Trophoblast cell (in vitro differentiated cells and primary cell): ENCODE measurements around the gene SPNS1. TPM values are rescaled to one million over a fixed set of nuclear protein-coding genes. Genes with fewer than 3 reads are reported as not detected.
A peak's percentile ranks its signal among the peaks of the same experiment; 100 is the strongest.
"Not testable (repeated sequence)": the region's sequence is repeated elsewhere in the genome, so short reads cannot be mapped to it uniquely, and the experiment has no call there.

Source experiments
- DNase-seq, 2 donors: peaks; one replicate each; pipeline ENCODE4 v3.0.0-alpha.2; 2016
- H2AFZ ChIP-seq: 2 replicates; pipeline ENCODE4 v1.6.1; 2013; ENCODE audit warnings: low read length, moderate library complexity, mild to moderate bottlenecking; ENCODE audit not compliant: insufficient read depth, poor library complexity
- H2AK5ac ChIP-seq: 2 replicates; pipeline ENCODE4 v1.6.1; 2013; ENCODE audit warnings: mild to moderate bottlenecking, low read length
- H2BK120ac ChIP-seq: 2 replicates; pipeline ENCODE4 v1.6.1; 2013; ENCODE audit warnings: low read length, mild to moderate bottlenecking, moderate library complexity; ENCODE audit not compliant: insufficient read depth, poor library complexity
- H2BK12ac ChIP-seq: 2 replicates; pipeline ENCODE4 v1.6.1; 2013; ENCODE audit warnings: mild to moderate bottlenecking, low read length, moderate library complexity
- H2BK5ac ChIP-seq: 2 replicates; pipeline ENCODE4 v1.6.1; 2013; ENCODE audit warnings: low read length, low read depth, moderate library complexity, mild to moderate bottlenecking; ENCODE audit not compliant: poor library complexity
- H3K14ac ChIP-seq: 2 replicates; pipeline ENCODE4 v1.6.1; 2013; ENCODE audit warnings: mild to moderate bottlenecking, low read length
- H3K18ac ChIP-seq: 2 replicates; pipeline ENCODE4 v1.6.1; 2013; ENCODE audit warnings: mild to moderate bottlenecking, low read length
- H3K23ac ChIP-seq: 2 replicates; pipeline ENCODE4 v1.6.1; 2013; ENCODE audit warnings: low read length
- H3K27ac ChIP-seq: 2 replicates; pipeline ENCODE4 v1.5.1; 2013; ENCODE audit warnings: low read depth, mild to moderate bottlenecking, inconsistent platforms, low read length, moderate library complexity
- H3K27me3 ChIP-seq: 2 replicates; pipeline ENCODE4 v1.6.1; 2013; ENCODE audit warnings: inconsistent platforms, mild to moderate bottlenecking, low read length, moderate library complexity; ENCODE audit not compliant: insufficient read depth
- H3K36me3 ChIP-seq, 2 experiments: 1 replicate in 1 of 2; 2 replicates in 1 of 2; pipeline ENCODE4 v1.6.1; 2013; ENCODE audit warnings: low read length in 2 of 2, mild to moderate bottlenecking in 2 of 2, moderate library complexity in 1 of 2; ENCODE audit not compliant: insufficient read depth in 2 of 2, control insufficient read depth in 1 of 2
- H3K4ac ChIP-seq: 2 replicates; pipeline ENCODE4 v1.6.1; 2013; ENCODE audit warnings: low read depth, mild to moderate bottlenecking, low read length, moderate library complexity
- H3K4me1 ChIP-seq, 2 experiments: 1 replicate in 1 of 2; 2 replicates in 1 of 2; pipeline ENCODE4 v1.6.1; 2013; ENCODE audit warnings: low read length in 2 of 2, mild to moderate bottlenecking in 2 of 2, moderate library complexity in 1 of 2; ENCODE audit not compliant: insufficient read depth in 2 of 2, control insufficient read depth in 1 of 2
- H3K4me2 ChIP-seq: 2 replicates; pipeline ENCODE4 v1.6.1; 2013; ENCODE audit warnings: inconsistent platforms, mild to moderate bottlenecking, low read length, moderate library complexity
- H3K4me3 ChIP-seq: 2 replicates; pipeline ENCODE4 v1.5.1; 2013; ENCODE audit warnings: mild to moderate bottlenecking, low read depth, low read length, inconsistent platforms
- H3K79me1 ChIP-seq: one replicate; pipeline ENCODE4 v1.6.1; 2013; ENCODE audit warnings: low read length
- H3K79me2 ChIP-seq: 2 replicates; pipeline ENCODE4 v1.6.1; 2013; ENCODE audit warnings: low read length, mild to moderate bottlenecking; ENCODE audit not compliant: control insufficient read depth, insufficient read depth, poor library complexity
- H3K9ac ChIP-seq: 2 replicates; pipeline ENCODE4 v1.6.1; 2013; ENCODE audit warnings: mild to moderate bottlenecking, low read length
- H3K9me3 ChIP-seq: 2 replicates; pipeline ENCODE4 v1.6.1; 2013; ENCODE audit warnings: low read depth, mild to moderate bottlenecking, control low read depth, inconsistent platforms, low read length; ENCODE audit not compliant: insufficient read depth
- H4K12ac ChIP-seq: 2 replicates; pipeline ENCODE4 v1.6.1; 2013; ENCODE audit warnings: low read depth, mild to moderate bottlenecking, low read length, moderate library complexity
- H4K8ac ChIP-seq: 2 replicates; pipeline ENCODE4 v1.6.1; 2013; ENCODE audit warnings: low read depth, mild to moderate bottlenecking, low read length, moderate library complexity
- H4K91ac ChIP-seq: one replicate; pipeline ENCODE4 v1.6.1; 2013; ENCODE audit warnings: low read depth, mild to moderate bottlenecking, low read length, moderate library complexity
- WGBS: extraction: QIAGEN DNeasy Blood & Tissue Kit; methylation state at CpG from one replicate; pipeline ENCODE4 v1.1.7; 2013; ENCODE audit warnings: missing lambda C conversion rate; ENCODE audit not compliant: insufficient read length, insufficient coverage; ENCODE audit errors: extremely low coverage; 5-methylcytosine and 5-hydroxymethylcytosine counted together
- polyA plus RNA-seq: library from polyadenylated mRNA; stranded (reverse); fragments of 200-250 nt; gene quantifications from 2 replicates; pipeline ENCODE4 v1.2.3, GENCODE V29; 2013

SPNS1 gene, protein sequence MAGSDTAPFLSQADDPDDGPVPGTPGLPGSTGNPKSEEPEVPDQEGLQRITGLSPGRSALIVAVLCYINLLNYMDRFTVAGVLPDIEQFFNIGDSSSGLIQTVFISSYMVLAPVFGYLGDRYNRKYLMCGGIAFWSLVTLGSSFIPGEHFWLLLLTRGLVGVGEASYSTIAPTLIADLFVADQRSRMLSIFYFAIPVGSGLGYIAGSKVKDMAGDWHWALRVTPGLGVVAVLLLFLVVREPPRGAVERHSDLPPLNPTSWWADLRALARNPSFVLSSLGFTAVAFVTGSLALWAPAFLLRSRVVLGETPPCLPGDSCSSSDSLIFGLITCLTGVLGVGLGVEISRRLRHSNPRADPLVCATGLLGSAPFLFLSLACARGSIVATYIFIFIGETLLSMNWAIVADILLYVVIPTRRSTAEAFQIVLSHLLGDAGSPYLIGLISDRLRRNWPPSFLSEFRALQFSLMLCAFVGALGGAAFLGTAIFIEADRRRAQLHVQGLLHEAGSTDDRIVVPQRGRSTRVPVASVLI
- 50.2 and 56.5 TPM in 2 replicates for polyA plus RNA-seq

DNA sequence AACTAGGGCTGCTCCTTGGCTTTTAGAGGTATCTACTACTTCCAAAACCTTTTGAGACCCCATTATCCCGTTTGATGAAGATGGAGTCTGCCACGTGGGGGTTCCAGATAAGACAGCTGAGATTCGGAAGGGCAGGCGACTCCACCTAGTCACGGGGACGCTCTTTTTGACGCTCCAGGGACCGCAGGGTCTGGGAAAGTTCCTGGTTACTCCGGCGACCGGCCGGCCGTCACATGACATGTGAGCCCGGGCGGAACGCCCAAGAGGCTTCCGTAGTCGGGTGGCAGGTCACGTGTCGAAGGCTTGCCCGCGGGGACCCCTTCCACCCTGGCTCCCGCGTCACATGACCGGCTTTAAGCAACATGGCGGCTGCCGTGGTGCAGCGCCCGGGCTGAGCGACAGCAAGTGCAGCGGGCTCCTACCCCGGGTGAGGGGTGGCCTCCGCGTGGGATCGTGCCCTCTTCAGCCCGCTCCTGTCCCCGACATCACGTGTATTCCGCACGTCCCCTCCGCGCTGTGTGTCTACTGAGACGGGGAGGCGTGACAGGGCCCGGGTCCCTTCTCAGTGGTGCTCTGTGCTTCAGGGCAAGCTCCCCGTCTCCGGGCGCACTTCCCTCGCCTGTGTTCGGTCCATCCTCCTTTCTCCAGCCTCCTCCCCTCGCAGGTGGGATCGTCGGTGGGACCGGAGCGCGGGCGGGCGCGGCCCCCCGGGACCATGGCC lies at the start of gene SPNS1:
Gene SPNS1, plus strand, starts transcription at position 342 of the 721 bp plus-strand sequence. Its CDS starts 374 bp downstream, at position 716.
- Histone ChIP-seq H2AK5ac (peak within 1 kb of the TSS; percentile 44), H3K4me2 (peak within 1 kb of the TSS; percentile 74), H3K4me3 (peak within 1 kb of the TSS; percentile 94), H3K18ac (peak within 1 kb of the TSS; percentile 79), H3K27me3 (no peaks in the 10 kb centered on the region), H3K9ac (peak within 1 kb of the TSS; percentile 90), H3K9me3 (peaks cover 1% of the 10 kb centered on the region), H2BK5ac (peak within 1 kb of the TSS; percentile 62), H2AFZ (peak within 1 kb of the TSS; percentile 80), H4K91ac (peak within 1 kb of the TSS; percentile 60), H3K27ac (peak within 1 kb of the TSS; percentile 29), H2BK120ac (peak within 1 kb of the TSS; percentile 29), H4K12ac (peak within 1 kb of the TSS; percentile 96), H3K14ac (peak within 1 kb of the TSS; percentile 88), H4K8ac (peak within 1 kb of the TSS; percentile 99), H3K4me1 (peaks cover 5 to 6% of the 10 kb centered on the region in 2 experiments), H3K4ac (peak within 1 kb of the TSS; percentile 86), H2BK12ac (no peak within 1 kb of the TSS), H3K36me3 (peaks cover 11 to 18% of the 10 kb centered on the region in 2 experiments), H3K79me2 (peaks cover 6% of the 10 kb centered on the region), H3K23ac (no peak within 1 kb of the TSS), H3K79me1 (peaks cover 9% of the 10 kb centered on the region)
- peak; percentile 96 to 97 for DNase-seq
- no CpG with 5 or more reads among the region's 60 CpGs for WGBS

DNA sequence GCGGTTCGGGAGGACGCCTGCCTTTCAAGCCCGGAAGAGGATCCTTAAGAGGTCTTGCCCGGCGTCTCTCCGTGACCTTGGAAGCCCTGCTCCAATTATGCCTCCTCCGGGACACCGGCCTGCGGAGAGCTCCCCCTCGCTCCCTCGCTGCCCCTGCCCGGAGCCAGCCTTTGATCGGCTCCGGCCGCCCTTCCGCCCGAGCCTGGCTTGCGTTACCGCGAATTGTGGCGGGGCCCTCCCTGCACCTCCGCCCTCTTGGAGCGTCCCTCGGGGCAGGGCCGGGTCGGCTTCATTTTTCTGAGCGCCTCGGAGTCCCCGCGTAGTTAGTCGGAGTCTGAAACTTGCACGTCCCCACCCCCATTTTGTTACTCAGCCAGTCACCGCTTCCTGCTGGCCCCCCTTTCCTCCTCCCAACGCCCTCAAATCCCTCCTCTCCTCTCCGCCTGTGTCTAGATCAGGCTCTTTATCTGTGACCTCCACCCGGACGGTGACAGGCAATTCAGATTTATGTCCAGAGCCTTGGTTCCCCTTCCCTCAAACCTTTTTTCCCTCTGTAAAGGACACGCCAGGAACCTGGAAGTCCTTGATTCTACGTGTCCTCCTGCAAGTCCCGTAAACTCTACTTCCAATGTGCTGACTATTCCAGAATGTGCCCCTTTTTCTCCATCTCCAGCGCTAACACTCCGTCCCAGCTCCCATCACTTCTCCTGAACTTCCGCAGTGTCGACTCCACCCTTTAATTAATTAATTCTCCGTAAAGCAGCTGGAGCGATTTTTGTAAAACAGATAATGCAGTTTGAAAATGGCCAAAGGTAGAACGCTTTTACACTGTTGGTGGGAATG lies 49.0 kb upstream of the SPNS1 start:
- peaks cover 14% of the 10 kb centered on the region for H3K79me1 ChIP-seq
- H3K23ac ChIP-seq = no peak overlapping the region
- H3K9ac ChIP-seq = peak overlapping the region; percentile 89
- peaks cover 0 to 3% of the 10 kb centered on the region in 2 experiments for H3K36me3 ChIP-seq
- H3K27ac ChIP-seq = peak overlapping the region; percentile 100
- peak overlapping the region; percentile 99 for H4K8ac ChIP-seq
- peak overlapping the region; percentile 98 for H2BK5ac ChIP-seq
- no peak overlapping the region for H2BK12ac ChIP-seq
- H3K4me1 ChIP-seq = peaks cover 4 to 10% of the 10 kb centered on the region in 2 experiments
- WGBS = no CpG with 5 or more reads among the region's 48 CpGs
- H3K79me2 ChIP-seq = peaks cover 7% of the 10 kb centered on the region
- H3K4ac ChIP-seq = peak overlapping the region; percentile 86
- peak overlapping the region; percentile 83 for H3K4me3 ChIP-seq
- peak overlapping the region; percentile 93 for H2AFZ ChIP-seq
- H3K18ac ChIP-seq = peak overlapping the region; percentile 98
- DNase-seq = peak in 1 of 2 donors; percentile 70
- H3K14ac ChIP-seq = peak overlapping the region; percentile 99
- H3K27me3 ChIP-seq = no peaks in the 10 kb centered on the region
- H4K91ac ChIP-seq = peak overlapping the region; percentile 97
- H3K4me2 ChIP-seq = peak overlapping the region; percentile 84
- peaks cover 2% of the 10 kb centered on the region for H3K9me3 ChIP-seq
- H2AK5ac ChIP-seq = peak overlapping the region; percentile 57
- peak overlapping the region; percentile 99 for H4K12ac ChIP-seq
- H2BK120ac ChIP-seq = peak overlapping the region; percentile 94

DNA sequence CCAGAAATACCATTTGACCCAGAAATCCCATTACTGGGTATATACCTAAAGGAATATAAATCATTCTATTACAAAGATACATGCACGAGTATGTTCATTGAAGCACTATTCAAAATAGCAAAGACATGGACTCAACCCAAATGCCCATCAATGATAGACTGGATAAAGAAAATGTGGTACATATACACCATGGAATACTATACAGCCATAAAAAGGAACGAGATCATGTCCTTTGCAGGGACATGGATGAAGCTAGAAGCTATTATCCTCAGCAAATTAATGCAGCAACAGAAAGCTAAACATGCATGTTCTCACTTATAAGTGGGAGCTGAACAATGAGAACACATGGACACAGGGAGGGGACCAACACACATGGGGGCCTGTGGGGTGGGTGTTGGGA lies 48.3 kb upstream of the SPNS1 start:
- not testable (repeated sequence) for H4K8ac ChIP-seq, H3K4me3 ChIP-seq, H3K4me1 ChIP-seq, H2BK12ac ChIP-seq, H3K27me3 ChIP-seq, H3K79me2 ChIP-seq, DNase-seq, H2BK5ac ChIP-seq, H3K27ac ChIP-seq, H4K12ac ChIP-seq, H3K4me2 ChIP-seq, H3K9ac ChIP-seq, H3K23ac ChIP-seq, H2BK120ac ChIP-seq, H3K4ac ChIP-seq, H4K91ac ChIP-seq, H2AK5ac ChIP-seq, H3K18ac ChIP-seq, H2AFZ ChIP-seq, H3K9me3 ChIP-seq, H3K14ac ChIP-seq, H3K36me3 ChIP-seq
- WGBS = no CpG with 5 or more reads among the region's 2 CpGs
- H3K79me1 ChIP-seq = peaks cover 14% of the 10 kb centered on the region

DNA sequence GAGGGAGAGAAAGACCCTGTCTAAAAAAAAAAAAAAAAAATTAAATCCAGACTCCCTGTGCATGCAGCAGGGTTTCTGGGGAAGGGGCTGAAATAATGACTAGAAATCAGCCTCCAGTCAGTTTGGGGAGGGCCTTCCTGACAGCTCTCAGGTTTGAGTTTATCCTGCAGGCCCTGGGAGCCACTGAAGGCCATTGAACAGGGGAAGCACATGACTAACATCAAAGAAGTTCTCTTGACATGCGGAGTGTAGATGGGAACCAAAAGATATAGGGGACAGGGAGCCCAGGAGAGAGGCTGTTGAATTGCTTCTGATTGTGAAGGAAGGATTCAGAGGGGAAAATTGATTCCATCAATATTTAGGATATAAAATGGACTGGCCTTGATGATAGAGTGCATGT lies 46.8 kb upstream of the SPNS1 start:
- Histone ChIP-seq H2AFZ (no peak overlapping the region), H3K27ac (no peak overlapping the region), H3K18ac (no peak overlapping the region), H2AK5ac (no peak overlapping the region), H4K8ac (no peak overlapping the region), H2BK5ac (no peak overlapping the region), H3K79me2 (peaks cover 7% of the 10 kb centered on the region), H3K4me1 (peaks cover 4 to 10% of the 10 kb centered on the region in 2 experiments), H4K91ac (no peak overlapping the region), H2BK12ac (no peak overlapping the region), H4K12ac (no peak overlapping the region), H3K14ac (no peak overlapping the region), H3K36me3 (no peaks in the 10 kb centered on the region), H3K9ac (no peak overlapping the region), H3K4ac (no peak overlapping the region), H3K23ac (no peak overlapping the region), H3K27me3 (no peaks in the 10 kb centered on the region), H3K79me1 (peaks cover 14% of the 10 kb centered on the region), H3K4me2 (no peak overlapping the region), H2BK120ac (no peak overlapping the region), H3K4me3 (no peak overlapping the region), H3K9me3 (peaks cover 2% of the 10 kb centered on the region)
- DNase-seq = no peak
- WGBS = no CpG with 5 or more reads among the region's 1 CpG
